ENCODE data around the gene TSFM.

DNA sequence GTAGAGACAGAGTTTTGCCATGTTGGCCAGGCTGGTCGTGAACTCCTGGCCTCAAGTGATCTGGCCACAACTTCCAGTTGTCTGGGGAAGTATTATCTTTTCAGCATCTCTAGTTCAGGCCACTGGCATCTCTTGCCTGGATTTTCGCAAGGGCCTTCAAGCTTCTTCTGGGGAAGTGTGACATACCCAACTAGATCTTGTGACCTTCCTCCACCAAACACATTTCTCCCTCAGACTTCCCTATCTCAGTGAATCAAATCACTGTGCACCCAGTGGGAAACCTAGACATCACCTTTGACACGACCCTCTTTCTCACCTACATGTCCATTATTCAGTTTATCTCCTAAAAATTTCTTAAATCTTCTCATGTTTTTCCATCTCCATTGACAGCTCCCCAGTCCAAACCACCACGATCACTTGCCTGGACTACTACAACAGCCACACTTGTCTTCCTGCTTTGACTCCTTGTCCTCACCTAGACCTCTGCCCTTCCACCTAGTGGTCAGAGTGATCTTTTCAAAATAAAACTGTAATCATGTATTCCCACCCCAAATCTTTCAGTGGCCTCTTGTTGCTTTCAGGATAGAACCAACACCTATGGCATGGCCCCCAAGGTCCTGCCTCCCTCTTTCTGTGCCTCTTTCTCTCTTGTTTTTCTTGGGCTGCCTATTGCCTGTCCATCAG is 6.9 kb upstream of the TSFM start:
- TF ChIP-seq, protein P1, sequence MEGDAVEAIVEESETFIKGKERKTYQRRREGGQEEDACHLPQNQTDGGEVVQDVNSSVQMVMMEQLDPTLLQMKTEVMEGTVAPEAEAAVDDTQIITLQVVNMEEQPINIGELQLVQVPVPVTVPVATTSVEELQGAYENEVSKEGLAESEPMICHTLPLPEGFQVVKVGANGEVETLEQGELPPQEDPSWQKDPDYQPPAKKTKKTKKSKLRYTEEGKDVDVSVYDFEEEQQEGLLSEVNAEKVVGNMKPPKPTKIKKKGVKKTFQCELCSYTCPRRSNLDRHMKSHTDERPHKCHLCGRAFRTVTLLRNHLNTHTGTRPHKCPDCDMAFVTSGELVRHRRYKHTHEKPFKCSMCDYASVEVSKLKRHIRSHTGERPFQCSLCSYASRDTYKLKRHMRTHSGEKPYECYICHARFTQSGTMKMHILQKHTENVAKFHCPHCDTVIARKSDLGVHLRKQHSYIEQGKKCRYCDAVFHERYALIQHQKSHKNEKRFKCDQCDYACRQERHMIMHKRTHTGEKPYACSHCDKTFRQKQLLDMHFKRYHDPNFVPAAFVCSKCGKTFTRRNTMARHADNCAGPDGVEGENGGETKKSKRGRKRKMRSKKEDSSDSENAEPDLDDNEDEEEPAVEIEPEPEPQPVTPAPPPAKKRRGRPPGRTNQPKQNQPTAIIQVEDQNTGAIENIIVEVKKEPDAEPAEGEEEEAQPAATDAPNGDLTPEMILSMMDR (IDR thresholded peaks at IDR 0.05): no peak; the same call in 1 of the 2 replicates
- no peak for TF ChIP-seq POLR2AphosphoS5 (IDR thresholded peaks at IDR 0.05; ENCODE audit: low read depth, low read length)
- TF ChIP-seq, protein P2, sequence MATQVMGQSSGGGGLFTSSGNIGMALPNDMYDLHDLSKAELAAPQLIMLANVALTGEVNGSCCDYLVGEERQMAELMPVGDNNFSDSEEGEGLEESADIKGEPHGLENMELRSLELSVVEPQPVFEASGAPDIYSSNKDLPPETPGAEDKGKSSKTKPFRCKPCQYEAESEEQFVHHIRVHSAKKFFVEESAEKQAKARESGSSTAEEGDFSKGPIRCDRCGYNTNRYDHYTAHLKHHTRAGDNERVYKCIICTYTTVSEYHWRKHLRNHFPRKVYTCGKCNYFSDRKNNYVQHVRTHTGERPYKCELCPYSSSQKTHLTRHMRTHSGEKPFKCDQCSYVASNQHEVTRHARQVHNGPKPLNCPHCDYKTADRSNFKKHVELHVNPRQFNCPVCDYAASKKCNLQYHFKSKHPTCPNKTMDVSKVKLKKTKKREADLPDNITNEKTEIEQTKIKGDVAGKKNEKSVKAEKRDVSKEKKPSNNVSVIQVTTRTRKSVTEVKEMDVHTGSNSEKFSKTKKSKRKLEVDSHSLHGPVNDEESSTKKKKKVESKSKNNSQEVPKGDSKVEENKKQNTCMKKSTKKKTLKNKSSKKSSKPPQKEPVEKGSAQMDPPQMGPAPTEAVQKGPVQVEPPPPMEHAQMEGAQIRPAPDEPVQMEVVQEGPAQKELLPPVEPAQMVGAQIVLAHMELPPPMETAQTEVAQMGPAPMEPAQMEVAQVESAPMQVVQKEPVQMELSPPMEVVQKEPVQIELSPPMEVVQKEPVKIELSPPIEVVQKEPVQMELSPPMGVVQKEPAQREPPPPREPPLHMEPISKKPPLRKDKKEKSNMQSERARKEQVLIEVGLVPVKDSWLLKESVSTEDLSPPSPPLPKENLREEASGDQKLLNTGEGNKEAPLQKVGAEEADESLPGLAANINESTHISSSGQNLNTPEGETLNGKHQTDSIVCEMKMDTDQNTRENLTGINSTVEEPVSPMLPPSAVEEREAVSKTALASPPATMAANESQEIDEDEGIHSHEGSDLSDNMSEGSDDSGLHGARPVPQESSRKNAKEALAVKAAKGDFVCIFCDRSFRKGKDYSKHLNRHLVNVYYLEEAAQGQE (IDR thresholded peaks at IDR 0.05; ENCODE audit: insufficient read depth in 1 of 2, low read depth in 2 of 2, low read length in 1 of 2): no peak
- TF ChIP-seq SIN3A (IDR thresholded peaks at IDR 0.05; ENCODE audit: borderline replicate concordance, insufficient read depth, low read depth, low read length): no peak
- TF ChIP-seq TCF7L2 (IDR thresholded peaks at IDR 0.05; ENCODE audit: low read depth, low read length): no peak

Data from Panc1 (cell line).